Measurements from ENCODE around the gene MICAL3. TPM values are rescaled to one million over a fixed set of nuclear protein-coding genes. Genes with fewer than 3 reads are reported as not detected.

The MICAL3 gene
- total and polyA plus RNA-seq, 2 of the 8 experiments (the other 6 are each of a cell fraction or from before 2014, with no cell fraction given): 8.3 to 41.8 TPM

GRCh38 chr22:17783773-17784480, 240.4 kb downstream of the MICAL3 start (continued):
- TF ChIP-seq SUZ12 (IDR thresholded peaks at IDR 0.05; ENCODE audit: low read length) (no peak), RNF2 (IDR thresholded peaks at IDR 0.05; ENCODE audit: borderline replicate concordance, low read depth, low read length, missing control alignments, poor library complexity, severe bottlenecking) (no peak), RFX5 (IDR thresholded peaks at IDR 0.05; ENCODE audit: borderline replicate concordance, low read depth, low read length) (no peak)
